PFSK-1 (cell line): ENCODE data around the gene ARHGEF18.

Experiments used
- FOXP2 ChIP-seq: optimal IDR thresholded peaks from 2 replicates; pipeline ENCODE3; 2011; ENCODE audit warnings: borderline replicate concordance, control low read depth, inconsistent platforms; ENCODE audit not compliant: insufficient read depth; ENCODE audit errors: extremely low read length, extremely low read depth
- POLR2AphosphoS5 ChIP-seq: IDR thresholded peaks from 2 replicates; pipeline ENCODE4 v1.6.1; 2012; ENCODE audit warnings: low read depth, mild to moderate bottlenecking, control low read depth, low read length, moderate library complexity
- REST ChIP-seq, 2 experiments: IDR thresholded peaks; 2 replicates each; pipeline versions ENCODE4 v1.6.1 to v1.8.0; 2011 to 2012; ENCODE audit warnings: low read depth in 2 of 2, low read length in 2 of 2, control low read depth in 1 of 2, inconsistent platforms in 1 of 2, mild to moderate bottlenecking in 1 of 2, moderate library complexity in 1 of 2; ENCODE audit not compliant: insufficient read depth in 1 of 2
- TAF1 ChIP-seq: IDR thresholded peaks from 2 replicates; pipeline ENCODE4 v1.6.1; 2012; ENCODE audit warnings: low read length, control low read depth, borderline replicate concordance; ENCODE audit not compliant: insufficient read depth

DNA sequence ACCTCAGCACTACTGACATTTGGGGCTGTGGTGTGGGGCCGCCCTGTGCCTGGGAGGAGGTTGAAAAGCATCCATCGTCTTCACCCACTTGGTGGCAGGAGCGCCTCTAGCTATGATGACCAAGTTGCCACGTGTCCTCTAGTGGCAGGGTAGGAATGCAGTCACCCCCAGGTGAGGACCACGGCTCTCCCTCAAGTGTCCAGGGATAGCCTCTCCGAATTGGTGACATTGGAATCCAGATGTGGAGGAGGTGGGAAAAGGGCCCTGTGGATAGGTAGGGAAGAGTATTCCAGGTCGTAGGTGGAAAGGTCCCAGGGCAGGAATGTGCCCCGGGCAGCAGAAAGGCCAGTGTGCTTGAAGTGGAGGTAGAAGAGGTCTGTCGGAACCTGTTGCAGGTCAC is 37.6 kb downstream of the ARHGEF18 start:
- TF ChIP-seq FOXP2 (no peak), TAF1 (no peak), POLR2AphosphoS5 (no peak), REST (IDR thresholded peaks at IDR 0.05; ENCODE audit: insufficient read depth in 1 of 2, low read depth in 2 of 2, low read length in 2 of 2) (no peak)
